GM19099 (cell line): Measurements from ENCODE around the gene MPHOSPH8.

ENCODE experiments used
- POLR2A ChIP-seq: IDR thresholded peaks from 3 replicates; pipeline ENCODE4 v1.6.1; 2011; ENCODE audit warnings: low read depth; ENCODE audit not compliant: insufficient read length; ENCODE audit errors: extremely low read depth

The MPHOSPH8 gene

DNA sequence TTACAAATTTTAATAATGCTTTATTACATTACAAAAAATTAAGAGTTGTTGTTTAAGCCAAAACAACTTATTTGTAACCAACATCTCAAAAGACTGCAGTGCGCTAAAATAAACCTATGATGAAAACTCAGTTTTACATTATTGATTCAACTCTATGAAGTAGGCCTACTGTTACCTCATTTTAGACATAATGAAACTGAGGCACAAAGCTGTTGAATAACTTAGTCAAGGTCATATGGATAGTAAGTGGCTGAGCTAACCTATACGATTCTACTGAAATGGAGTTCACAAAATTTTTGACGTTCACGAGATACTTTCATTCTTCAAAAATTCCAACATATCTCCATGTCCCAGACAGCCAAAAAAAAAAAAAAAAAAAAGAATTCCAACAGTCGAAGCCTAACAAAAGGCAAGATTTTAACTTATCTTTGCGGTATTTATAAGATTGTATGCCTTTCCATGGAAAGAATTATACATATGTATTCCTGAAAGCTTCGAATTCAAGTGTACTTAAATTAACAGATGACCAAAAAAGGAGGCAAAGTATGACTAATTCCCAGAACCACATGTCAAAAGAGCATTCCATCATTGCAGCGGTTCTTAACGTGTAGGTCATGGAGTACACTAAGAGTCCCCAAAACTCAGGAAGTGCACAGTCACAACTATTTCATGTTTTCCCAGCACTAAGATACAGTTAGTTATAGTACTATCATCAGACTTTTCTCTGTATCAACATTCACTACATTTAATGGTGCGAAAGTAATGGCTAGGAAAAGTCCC lies 79.9 kb downstream of the MPHOSPH8 start:
- no peak for TF ChIP-seq POLR2A

DNA sequence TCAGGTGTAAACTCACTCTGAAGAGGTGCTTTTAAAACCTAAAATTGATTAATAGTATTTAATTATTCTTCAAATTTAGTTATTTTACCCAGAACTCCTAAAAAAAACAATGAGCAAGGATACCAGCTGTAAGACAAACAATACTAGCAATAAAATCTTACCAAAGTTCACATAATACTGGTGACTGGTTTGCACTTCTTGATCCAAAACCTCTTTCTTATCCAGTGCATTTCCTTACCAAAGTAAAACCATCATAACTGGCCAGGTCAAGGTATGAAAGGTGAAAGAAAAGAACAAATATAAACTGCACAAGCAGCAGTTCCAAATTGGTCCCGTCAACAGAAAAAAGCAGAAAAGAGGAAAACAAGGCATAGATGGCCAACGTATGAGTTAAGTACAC lies 86.6 kb downstream of the MPHOSPH8 start:
- no peak for TF ChIP-seq POLR2A
